Mucosa of descending colon (tissue), 3 donors: ENCODE results near the gene PLXNA2. TPM values are rescaled to one million over a fixed set of nuclear protein-coding genes. Genes with fewer than 3 reads are reported as not detected.
A peak's percentile ranks its signal among the peaks of the same experiment; 100 is the strongest.

ENCODE experiments used
- ATAC-seq: fragments of 200-7000 bp; cut with Tn5 transposase; one replicate; pipeline ENCODE4 v1.9.1; 2020; ENCODE audit warnings: mild to moderate bottlenecking, moderate library complexity
- DNase-seq, 3 donors: peaks; one replicate each; pipeline ENCODE4 v3.0.0-alpha.2; 2020
- H3K36me3 ChIP-seq: fragments of 200-600 bp; one replicate; pipeline ENCODE4 v1.8.0; 2021; ENCODE audit warnings: low read depth, mild to moderate bottlenecking
- H3K4me1 ChIP-seq: fragments of 200-600 bp; one replicate; pipeline ENCODE4 v1.8.0; 2021; ENCODE audit warnings: low read depth, mild to moderate bottlenecking
- H3K4me3 ChIP-seq: fragments of 200-600 bp; one replicate; pipeline ENCODE4 v1.8.0; 2021; ENCODE audit warnings: mild to moderate bottlenecking
- H3K9me3 ChIP-seq: fragments of 200-600 bp; one replicate; pipeline ENCODE4 v1.8.0; 2021; ENCODE audit warnings: mild to moderate bottlenecking
- CTCF ChIP-seq: fragments of 200-600 bp; IDR thresholded peaks from one replicate; pipeline ENCODE4 v1.8.0; 2022; ENCODE audit warnings: antibody characterized with exemption, mild to moderate bottlenecking
- intact Hi-C, 2 donors: fragments of 100-400 bp; cut with DNase I in 1 of 2; cut with micrococcal nuclease in 1 of 2; formaldehyde crosslinking; loops; one replicate each; pipeline versions ENCODE4 v1.11.0 to v1.11.1; 2022; cut with DNase I, micrococcal nuclease
- total RNA-seq, 3 donors: library from RNA; stranded (reverse); fragmentation: NEBNext Ultra II Directional in 2 of 3; extraction: Animal tissue kit (Norgen Biotek cat#: 25700) in 2 of 3; gene quantifications; one replicate each; pipeline versions ENCODE4 v1.2.1 to v1.2.4, GENCODE V29; 2021 to 2023
- donor health status: DM: no; HTN: no; CAD: no; lungs with moderate emphysema.
- donor health status: DM: no; HTN: no; CAD: no.
- donor health status: DM: no; HTN: yes; CAD: no.

Gene PLXNA2
- total RNA-seq, 3 donors from 2014 or later, result 65.5 to 127 (median 70.6) TPM

- ATAC-seq, result peak; percentile 43
- Histone ChIP-seq H3K9me3 (no peaks in the 10 kb centered on the region), H3K4me1 (peaks cover 36% of the 10 kb centered on the region), H3K4me3 (no peak overlapping the region), H3K36me3 (no peaks in the 10 kb centered on the region)
- intact Hi-C loops, result loop anchor here in 1 of 2 donors (10.0 kb wide), 1 partner anchor 54 kb away; no protein-coding TSS in a partner anchor
- DNase-seq, result peak in 1 of 3 donors; percentile 48
- no peak for TF ChIP-seq CTCF
Observed at GRCh38 chr1:208150833-208151458, 93.2 kb downstream of the PLXNA2 start.

- Histone ChIP-seq H3K36me3 (no peaks in the 10 kb centered on the region), H3K4me3 (no peak overlapping the region), H3K4me1 (peaks cover 42% of the 10 kb centered on the region), H3K9me3 (no peaks in the 10 kb centered on the region)
- TF ChIP-seq CTCF, result no peak
- DNase-seq, result peak; percentile 67 to 85 (median 72)
- ATAC-seq, result peak; percentile 77
- intact Hi-C loops, result loop anchor here in 1 of 2 donors (10.0 kb wide), 1 partner anchor 55 kb away; no protein-coding TSS in a partner anchor
Observed at GRCh38 chr1:208149776-208150514, 94.2 kb downstream of the PLXNA2 start.

- Histone ChIP-seq H3K36me3 (no peaks in the 10 kb centered on the region), H3K4me1 (peaks cover 43% of the 10 kb centered on the region), H3K9me3 (no peaks in the 10 kb centered on the region), H3K4me3 (no peak overlapping the region)
- DNase-seq (no peak), ATAC-seq (no peak)
- TF ChIP-seq CTCF, result no peak
- intact Hi-C loops, result no loop called here
Observed at GRCh38 chr1:208149213-208149612, 95.0 kb downstream of the PLXNA2 start.

GRCh38 chr1:208148380-208148779 is 95.8 kb downstream of the PLXNA2 start:
- intact Hi-C loops, result no loop called here
- no peak for DNase-seq
- no peak for TF ChIP-seq CTCF
- no peak overlapping the region for H3K4me3 ChIP-seq
- no peak for ATAC-seq
- H3K9me3 ChIP-seq, result no peaks in the 10 kb centered on the region
- H3K36me3 ChIP-seq, result no peaks in the 10 kb centered on the region
- H3K4me1 ChIP-seq, result peaks cover 40% of the 10 kb centered on the region

GRCh38 chr1:208146650-208147049 is 97.5 kb downstream of the PLXNA2 start:
- Histone ChIP-seq H3K4me3 (no peak overlapping the region), H3K4me1 (peaks cover 42% of the 10 kb centered on the region), H3K36me3 (no peaks in the 10 kb centered on the region), H3K9me3 (no peaks in the 10 kb centered on the region)
- intact Hi-C loops, result no loop called here
- DNase-seq (no peak), ATAC-seq (no peak)
- TF ChIP-seq CTCF, result no peak
